Measurements from ENCODE around the gene MACROD2. TPM values are rescaled to one million over a fixed set of nuclear protein-coding genes. Genes with fewer than 3 reads are reported as not detected.

The MACROD2 gene
- total RNA-seq, 1 experiment from 2014 or later, result 1.4 TPM

GRCh38 chr20:14821251-14821650, 825.9 kb downstream of the MACROD2 start:
- intact Hi-C loops (cut with micrococcal nuclease; ENCODE audit: unreplicated experiment), result no loop called here
- ChIA-PET POLR2A (ENCODE audit: low non-redundant PET) (no interaction called here), CTCF (no interaction called here)
- Histone ChIP-seq H3K4me3 (ENCODE audit: low read depth, low read length, poor library complexity, severe bottlenecking) (no peak overlapping the region), H3K27me3 (replicated peaks; ENCODE audit: insufficient read depth, low read depth, low read length, poor library complexity) (no peaks in the 10 kb centered on the region), H3K27ac (ENCODE audit: low read depth, low read length, poor library complexity, severe bottlenecking) (no peak overlapping the region), H3K9me3 (ENCODE audit: low read depth, low read length, poor library complexity, severe bottlenecking) (no peaks in the 10 kb centered on the region), H3K4me1 (ENCODE audit: insufficient read depth, low read length, poor library complexity, severe bottlenecking) (no peaks in the 10 kb centered on the region), H3K36me3 (ENCODE audit: insufficient read depth, low read length, poor library complexity, severe bottlenecking) (no peaks in the 10 kb centered on the region)
- no TSS peak for BruUV-seq (replicated peaks)
- DNase-seq (ENCODE audit: low spot score), result no peak
- TF ChIP-seq, protein P1, sequence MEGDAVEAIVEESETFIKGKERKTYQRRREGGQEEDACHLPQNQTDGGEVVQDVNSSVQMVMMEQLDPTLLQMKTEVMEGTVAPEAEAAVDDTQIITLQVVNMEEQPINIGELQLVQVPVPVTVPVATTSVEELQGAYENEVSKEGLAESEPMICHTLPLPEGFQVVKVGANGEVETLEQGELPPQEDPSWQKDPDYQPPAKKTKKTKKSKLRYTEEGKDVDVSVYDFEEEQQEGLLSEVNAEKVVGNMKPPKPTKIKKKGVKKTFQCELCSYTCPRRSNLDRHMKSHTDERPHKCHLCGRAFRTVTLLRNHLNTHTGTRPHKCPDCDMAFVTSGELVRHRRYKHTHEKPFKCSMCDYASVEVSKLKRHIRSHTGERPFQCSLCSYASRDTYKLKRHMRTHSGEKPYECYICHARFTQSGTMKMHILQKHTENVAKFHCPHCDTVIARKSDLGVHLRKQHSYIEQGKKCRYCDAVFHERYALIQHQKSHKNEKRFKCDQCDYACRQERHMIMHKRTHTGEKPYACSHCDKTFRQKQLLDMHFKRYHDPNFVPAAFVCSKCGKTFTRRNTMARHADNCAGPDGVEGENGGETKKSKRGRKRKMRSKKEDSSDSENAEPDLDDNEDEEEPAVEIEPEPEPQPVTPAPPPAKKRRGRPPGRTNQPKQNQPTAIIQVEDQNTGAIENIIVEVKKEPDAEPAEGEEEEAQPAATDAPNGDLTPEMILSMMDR (conservative IDR thresholded peaks at IDR 0.05; ENCODE audit: low read depth, low read length), result no peak
- no peak for TF ChIP-seq EZH2 (IDR thresholded peaks at IDR 0.05; ENCODE audit: borderline replicate concordance, low read depth, low read length, poor library complexity, severe bottlenecking)

DNA sequence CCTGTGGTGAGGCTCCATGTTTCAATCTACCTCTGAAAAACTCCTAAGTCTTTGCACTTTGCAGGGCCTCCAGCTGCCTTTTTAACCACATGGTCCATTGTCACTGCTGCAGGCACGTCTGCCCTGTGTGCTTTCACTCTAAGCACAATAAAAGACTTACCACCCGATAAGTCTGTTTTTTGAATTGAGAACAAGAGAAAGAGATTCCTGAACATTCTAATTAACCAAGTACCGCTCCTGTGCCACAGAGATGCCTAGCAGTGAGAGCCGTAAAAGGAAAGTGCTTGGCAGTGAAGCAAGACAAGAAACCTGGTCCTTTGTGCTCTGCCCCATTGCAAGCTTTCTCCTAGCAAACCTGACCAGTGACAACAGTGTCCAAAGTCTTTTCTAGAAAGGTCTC, 829.7 kb downstream of the MACROD2 start:
- Histone ChIP-seq H3K4me3 (ENCODE audit: low read depth, low read length, poor library complexity, severe bottlenecking) (no peak overlapping the region), H3K4me1 (ENCODE audit: insufficient read depth, low read length, poor library complexity, severe bottlenecking) (no peaks in the 10 kb centered on the region), H3K27me3 (replicated peaks; ENCODE audit: insufficient read depth, low read depth, low read length, poor library complexity) (no peaks in the 10 kb centered on the region), H3K9me3 (ENCODE audit: low read depth, low read length, poor library complexity, severe bottlenecking) (no peaks in the 10 kb centered on the region), H3K36me3 (ENCODE audit: insufficient read depth, low read length, poor library complexity, severe bottlenecking) (no peaks in the 10 kb centered on the region), H3K27ac (ENCODE audit: low read depth, low read length, poor library complexity, severe bottlenecking) (no peak overlapping the region)
- TF ChIP-seq EZH2 (IDR thresholded peaks at IDR 0.05; ENCODE audit: borderline replicate concordance, low read depth, low read length, poor library complexity, severe bottlenecking), result no peak
- TF ChIP-seq, protein P1 (conservative IDR thresholded peaks at IDR 0.05; ENCODE audit: low read depth, low read length), result no peak
- POLR2A ChIA-PET (ENCODE audit: low non-redundant PET), result interaction anchor here (0.6 kb wide), 1 partner anchor 76 kb away, joined by 3 read pairs; no protein-coding TSS in a partner anchor
- no peak for DNase-seq (ENCODE audit: low spot score)
- CTCF ChIA-PET, result no interaction called here
- intact Hi-C loops (cut with micrococcal nuclease; ENCODE audit: unreplicated experiment), result no loop called here
- no TSS peak for BruUV-seq (replicated peaks)

DNA sequence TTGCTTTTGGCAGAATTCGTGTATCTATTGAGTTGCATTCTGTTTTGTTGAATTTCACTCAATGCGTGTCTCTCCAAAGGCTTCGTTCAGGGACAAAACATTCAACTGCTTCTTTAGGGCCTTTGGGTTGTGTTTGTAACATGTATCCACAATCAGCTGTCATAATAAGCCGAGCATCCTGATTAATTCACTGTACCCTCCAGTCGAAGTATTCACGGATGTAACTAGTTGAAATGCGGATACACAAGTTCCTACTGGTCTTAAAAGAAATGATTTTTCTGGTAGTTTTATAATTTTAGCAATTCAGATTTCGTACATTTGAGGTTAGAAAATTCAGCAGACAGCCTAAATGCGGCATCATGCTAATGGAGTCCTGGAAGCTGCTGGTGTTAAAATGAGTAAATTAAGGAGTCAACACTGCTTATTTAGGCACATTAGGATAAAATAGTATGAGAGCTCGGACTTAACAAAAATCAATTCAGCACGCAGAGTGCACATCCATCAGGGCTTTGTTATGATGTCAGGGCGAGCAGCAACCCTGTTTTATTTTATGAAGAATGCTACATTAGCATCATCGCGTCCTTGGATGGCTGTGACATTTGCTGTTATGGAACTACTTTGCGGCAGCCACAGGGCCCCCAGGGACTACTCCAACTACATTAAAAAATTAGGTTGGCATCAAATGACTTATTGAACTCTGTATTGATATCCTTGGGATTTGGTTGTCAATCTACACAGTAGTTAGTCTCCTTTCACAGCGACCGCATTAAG, 831.4 kb downstream of the MACROD2 start:
- no peak overlapping the region for H3K4me3 ChIP-seq (ENCODE audit: low read depth, low read length, poor library complexity, severe bottlenecking)
- no peaks in the 10 kb centered on the region for H3K27me3 ChIP-seq (replicated peaks; ENCODE audit: insufficient read depth, low read depth, low read length, poor library complexity)
- no peak overlapping the region for H3K27ac ChIP-seq (ENCODE audit: low read depth, low read length, poor library complexity, severe bottlenecking)
- intact Hi-C loops (cut with micrococcal nuclease; ENCODE audit: unreplicated experiment), result no loop called here
- POLR2A ChIA-PET (ENCODE audit: low non-redundant PET), result no interaction called here
- H3K36me3 ChIP-seq (ENCODE audit: insufficient read depth, low read length, poor library complexity, severe bottlenecking), result no peaks in the 10 kb centered on the region
- TF ChIP-seq EZH2 (IDR thresholded peaks at IDR 0.05; ENCODE audit: borderline replicate concordance, low read depth, low read length, poor library complexity, severe bottlenecking), result no peak
- TF ChIP-seq, protein P1 (conservative IDR thresholded peaks at IDR 0.05; ENCODE audit: low read depth, low read length), result no peak
- BruUV-seq (replicated peaks), result no TSS peak
- CTCF ChIA-PET, result no interaction called here
- no peaks in the 10 kb centered on the region for H3K9me3 ChIP-seq (ENCODE audit: low read depth, low read length, poor library complexity, severe bottlenecking)
- no peak for DNase-seq (ENCODE audit: low spot score)
- no peaks in the 10 kb centered on the region for H3K4me1 ChIP-seq (ENCODE audit: insufficient read depth, low read length, poor library complexity, severe bottlenecking)
